ENCODE measurements around the gene POPDC3.

Gene POPDC3

GRCh38 chr6:105194106-105194505 is 14.3 kb upstream of the POPDC3 start:
- Histone ChIP-seq H3K4me1 (ENCODE audit: control insufficient read depth in 1 of 2, insufficient read depth in 2 of 2, low read length in 2 of 2) (no peaks in the 10 kb centered on the region), H3K36me3 (ENCODE audit: control insufficient read depth in 1 of 2, insufficient read depth in 2 of 2, low read length in 2 of 2) (no peaks in the 10 kb centered on the region), H3K27me3 (ENCODE audit: low read depth, low read length) (no peaks in the 10 kb centered on the region), H3K9me3 (ENCODE audit: control insufficient read depth in 1 of 2, low read length in 2 of 2) (peaks cover 0 to 6% of the 10 kb centered on the region in 2 donors), H3K27ac (ENCODE audit: low read length) (no peak overlapping the region), H3K4me3 (ENCODE audit: low read depth in 1 of 2, low read length in 2 of 2) (no peak overlapping the region)

- Histone ChIP-seq H3K4me1 (ENCODE audit: control insufficient read depth in 1 of 2, insufficient read depth in 2 of 2, low read length in 2 of 2) (no peaks in the 10 kb centered on the region), H3K27me3 (ENCODE audit: low read depth, low read length) (no peaks in the 10 kb centered on the region), H3K36me3 (ENCODE audit: control insufficient read depth in 1 of 2, insufficient read depth in 2 of 2, low read length in 2 of 2) (no peaks in the 10 kb centered on the region), H3K4me3 (ENCODE audit: low read depth in 1 of 2, low read length in 2 of 2) (no peak overlapping the region), H3K9me3 (ENCODE audit: control insufficient read depth in 1 of 2, low read length in 2 of 2) (peaks cover 0 to 6% of the 10 kb centered on the region in 2 donors), H3K27ac (ENCODE audit: low read length) (no peak overlapping the region)
Measured at GRCh38 chr6:105193647-105194046, 13.8 kb upstream of the POPDC3 start.

GRCh38 chr6:105192707-105193465 is 13.1 kb upstream of the POPDC3 start:
- Histone ChIP-seq H3K27ac (ENCODE audit: low read length) (no peak overlapping the region), H3K4me3 (ENCODE audit: low read depth in 1 of 2, low read length in 2 of 2) (no peak overlapping the region), H3K36me3 (ENCODE audit: control insufficient read depth in 1 of 2, insufficient read depth in 2 of 2, low read length in 2 of 2) (no peaks in the 10 kb centered on the region), H3K9me3 (ENCODE audit: control insufficient read depth in 1 of 2, low read length in 2 of 2) (peaks cover 0 to 6% of the 10 kb centered on the region in 2 donors), H3K4me1 (ENCODE audit: control insufficient read depth in 1 of 2, insufficient read depth in 2 of 2, low read length in 2 of 2) (no peaks in the 10 kb centered on the region), H3K27me3 (ENCODE audit: low read depth, low read length) (no peaks in the 10 kb centered on the region)

- no peak overlapping the region for H3K4me3 ChIP-seq (ENCODE audit: low read depth in 1 of 2, low read length in 2 of 2)
- H3K27me3 ChIP-seq (ENCODE audit: low read depth, low read length) = no peaks in the 10 kb centered on the region
- no peaks in the 10 kb centered on the region for H3K36me3 ChIP-seq (ENCODE audit: control insufficient read depth in 1 of 2, insufficient read depth in 2 of 2, low read length in 2 of 2)
- H3K4me1 ChIP-seq (ENCODE audit: control insufficient read depth in 1 of 2, insufficient read depth in 2 of 2, low read length in 2 of 2) = no peaks in the 10 kb centered on the region
- H3K9me3 ChIP-seq (ENCODE audit: control insufficient read depth in 1 of 2, low read length in 2 of 2) = no peaks in the 10 kb centered on the region
- no peak overlapping the region for H3K27ac ChIP-seq (ENCODE audit: low read length)
Measured at GRCh38 chr6:105191351-105191750, 11.5 kb upstream of the POPDC3 start.

- Histone ChIP-seq H3K9me3 (ENCODE audit: control insufficient read depth in 1 of 2, low read length in 2 of 2) (no peaks in the 10 kb centered on the region), H3K27ac (ENCODE audit: low read length) (no peak overlapping the region), H3K36me3 (ENCODE audit: control insufficient read depth in 1 of 2, insufficient read depth in 2 of 2, low read length in 2 of 2) (no peaks in the 10 kb centered on the region), H3K4me3 (ENCODE audit: low read depth in 1 of 2, low read length in 2 of 2) (no peak overlapping the region), H3K4me1 (ENCODE audit: control insufficient read depth in 1 of 2, insufficient read depth in 2 of 2, low read length in 2 of 2) (no peaks in the 10 kb centered on the region), H3K27me3 (ENCODE audit: low read depth, low read length) (no peaks in the 10 kb centered on the region)
Measured at GRCh38 chr6:105189026-105189820, 9.4 kb upstream of the POPDC3 start.

- H3K9me3 ChIP-seq (ENCODE audit: control insufficient read depth in 1 of 2, low read length in 2 of 2) = no peaks in the 10 kb centered on the region
- H3K4me1 ChIP-seq (ENCODE audit: control insufficient read depth in 1 of 2, insufficient read depth in 2 of 2, low read length in 2 of 2) = no peaks in the 10 kb centered on the region
- no peaks in the 10 kb centered on the region for H3K36me3 ChIP-seq (ENCODE audit: control insufficient read depth in 1 of 2, insufficient read depth in 2 of 2, low read length in 2 of 2)
- no peak overlapping the region for H3K27ac ChIP-seq (ENCODE audit: low read length)
- H3K4me3 ChIP-seq (ENCODE audit: low read depth in 1 of 2, low read length in 2 of 2) = no peak overlapping the region
- no peaks in the 10 kb centered on the region for H3K27me3 ChIP-seq (ENCODE audit: low read depth, low read length)
Measured at GRCh38 chr6:105188251-105188650, 8.4 kb upstream of the POPDC3 start.

- no peaks in the 10 kb centered on the region for H3K4me1 ChIP-seq (ENCODE audit: control insufficient read depth in 1 of 2, insufficient read depth in 2 of 2, low read length in 2 of 2)
- peaks cover 5% of the 10 kb centered on the region for H3K27me3 ChIP-seq (ENCODE audit: low read depth, low read length)
- no peak overlapping the region for H3K4me3 ChIP-seq (ENCODE audit: low read depth in 1 of 2, low read length in 2 of 2)
Measured at GRCh38 chr6:105186576-105186975, 6.8 kb upstream of the POPDC3 start.

GRCh38 chr6:105184921-105185320 is 5.1 kb upstream of the POPDC3 start:
- Histone ChIP-seq H3K36me3 (ENCODE audit: control insufficient read depth in 1 of 2, insufficient read depth in 2 of 2, low read length in 2 of 2) (no peaks in the 10 kb centered on the region), H3K4me3 (ENCODE audit: low read depth in 1 of 2, low read length in 2 of 2) (no peak overlapping the region)

More at GRCh38 chr6:105186576-105186975, 6.8 kb upstream of the POPDC3 start:
- Histone ChIP-seq H3K36me3 (ENCODE audit: control insufficient read depth in 1 of 2, insufficient read depth in 2 of 2, low read length in 2 of 2) (no peaks in the 10 kb centered on the region), H3K9me3 (ENCODE audit: control insufficient read depth in 1 of 2, low read length in 2 of 2) (no peaks in the 10 kb centered on the region), H3K27ac (ENCODE audit: low read length) (no peak overlapping the region)

GRCh38 chr6:105181981-105182515 is 2.2 kb upstream of the POPDC3 start:
- Histone ChIP-seq H3K27me3 (ENCODE audit: low read depth, low read length) (peaks cover 15% of the 10 kb centered on the region), H3K27ac (ENCODE audit: low read length) (no peak overlapping the region), H3K4me3 (ENCODE audit: low read depth in 1 of 2, low read length in 2 of 2) (no peak overlapping the region), H3K36me3 (ENCODE audit: control insufficient read depth in 1 of 2, insufficient read depth in 2 of 2, low read length in 2 of 2) (peaks cover 0 to 13% of the 10 kb centered on the region in 2 donors), H3K9me3 (ENCODE audit: control insufficient read depth in 1 of 2, low read length in 2 of 2) (no peaks in the 10 kb centered on the region), H3K4me1 (ENCODE audit: control insufficient read depth in 1 of 2, insufficient read depth in 2 of 2, low read length in 2 of 2) (no peaks in the 10 kb centered on the region)

More at GRCh38 chr6:105184921-105185320, 5.1 kb upstream of the POPDC3 start:
- Histone ChIP-seq H3K27ac (ENCODE audit: low read length) (no peak overlapping the region), H3K27me3 (ENCODE audit: low read depth, low read length) (peaks cover 5% of the 10 kb centered on the region), H3K9me3 (ENCODE audit: control insufficient read depth in 1 of 2, low read length in 2 of 2) (no peaks in the 10 kb centered on the region), H3K4me1 (ENCODE audit: control insufficient read depth in 1 of 2, insufficient read depth in 2 of 2, low read length in 2 of 2) (no peaks in the 10 kb centered on the region)

- Histone ChIP-seq H3K4me3 (ENCODE audit: low read depth in 1 of 2, low read length in 2 of 2) (no peak overlapping the region), H3K27ac (ENCODE audit: low read length) (no peak overlapping the region), H3K27me3 (ENCODE audit: low read depth, low read length) (peaks cover 15% of the 10 kb centered on the region), H3K4me1 (ENCODE audit: control insufficient read depth in 1 of 2, insufficient read depth in 2 of 2, low read length in 2 of 2) (no peaks in the 10 kb centered on the region), H3K9me3 (ENCODE audit: control insufficient read depth in 1 of 2, low read length in 2 of 2) (no peaks in the 10 kb centered on the region), H3K36me3 (ENCODE audit: control insufficient read depth in 1 of 2, insufficient read depth in 2 of 2, low read length in 2 of 2) (peaks cover 0 to 13% of the 10 kb centered on the region in 2 donors)
Measured at GRCh38 chr6:105178636-105179035, 1.2 kb downstream of the POPDC3 start.

GRCh38 chr6:105178110-105178509 is 1.7 kb downstream of the POPDC3 start:
- H3K4me1 ChIP-seq (ENCODE audit: control insufficient read depth in 1 of 2, insufficient read depth in 2 of 2, low read length in 2 of 2) = no peaks in the 10 kb centered on the region
- no peak overlapping the region for H3K4me3 ChIP-seq (ENCODE audit: low read depth in 1 of 2, low read length in 2 of 2)
- peaks cover 0 to 13% of the 10 kb centered on the region in 2 donors for H3K36me3 ChIP-seq (ENCODE audit: control insufficient read depth in 1 of 2, insufficient read depth in 2 of 2, low read length in 2 of 2)
- no peak overlapping the region for H3K27ac ChIP-seq (ENCODE audit: low read length)
- peaks cover 15% of the 10 kb centered on the region for H3K27me3 ChIP-seq (ENCODE audit: low read depth, low read length)
- no peaks in the 10 kb centered on the region for H3K9me3 ChIP-seq (ENCODE audit: control insufficient read depth in 1 of 2, low read length in 2 of 2)

All from muscle layer of duodenum (tissue), 2 donors.